ENCODE data around the gene FAM110D. TPM values are rescaled to one million over a fixed set of nuclear protein-coding genes. Genes with fewer than 3 reads are reported as not detected.

Gene FAM110D
- total RNA-seq, 1 donor from 2014 or later: 0.58 TPM

DNA sequence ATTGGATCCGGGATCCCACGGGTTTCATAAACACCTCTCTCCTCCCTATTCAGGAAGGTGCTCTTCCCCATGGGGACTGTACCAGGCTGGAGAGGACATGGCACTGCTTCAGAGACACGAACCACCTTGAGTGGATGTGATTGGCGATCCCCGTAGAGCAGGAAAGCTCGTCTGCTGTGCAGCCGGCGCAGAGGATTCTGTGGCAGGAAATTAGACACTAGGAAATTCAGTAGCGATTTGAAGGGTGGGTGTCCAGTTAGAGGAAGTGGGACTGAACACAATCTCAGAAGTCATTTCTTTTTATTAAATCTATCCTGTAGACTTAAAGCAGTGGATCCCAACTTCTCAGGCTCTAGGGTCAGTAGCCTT lies 46.5 kb upstream of the FAM110D start:
- DNase-seq (ENCODE audit: low spot score in 2 of 2, unreplicated experiment in 2 of 2): no peak
- no peaks in the 10 kb centered on the region for H3K9me3 Mint-ChIP-seq
- H3K27ac Mint-ChIP-seq: peak overlapping the region; percentile 97
- H3K27me3 Mint-ChIP-seq (ENCODE audit: low read depth): no peaks in the 10 kb centered on the region
- peaks cover 8% of the 10 kb centered on the region for H3K36me3 Mint-ChIP-seq
- peak overlapping the region; percentile 91 for H3K4me3 Mint-ChIP-seq
- TF ChIP-seq, protein P1, sequence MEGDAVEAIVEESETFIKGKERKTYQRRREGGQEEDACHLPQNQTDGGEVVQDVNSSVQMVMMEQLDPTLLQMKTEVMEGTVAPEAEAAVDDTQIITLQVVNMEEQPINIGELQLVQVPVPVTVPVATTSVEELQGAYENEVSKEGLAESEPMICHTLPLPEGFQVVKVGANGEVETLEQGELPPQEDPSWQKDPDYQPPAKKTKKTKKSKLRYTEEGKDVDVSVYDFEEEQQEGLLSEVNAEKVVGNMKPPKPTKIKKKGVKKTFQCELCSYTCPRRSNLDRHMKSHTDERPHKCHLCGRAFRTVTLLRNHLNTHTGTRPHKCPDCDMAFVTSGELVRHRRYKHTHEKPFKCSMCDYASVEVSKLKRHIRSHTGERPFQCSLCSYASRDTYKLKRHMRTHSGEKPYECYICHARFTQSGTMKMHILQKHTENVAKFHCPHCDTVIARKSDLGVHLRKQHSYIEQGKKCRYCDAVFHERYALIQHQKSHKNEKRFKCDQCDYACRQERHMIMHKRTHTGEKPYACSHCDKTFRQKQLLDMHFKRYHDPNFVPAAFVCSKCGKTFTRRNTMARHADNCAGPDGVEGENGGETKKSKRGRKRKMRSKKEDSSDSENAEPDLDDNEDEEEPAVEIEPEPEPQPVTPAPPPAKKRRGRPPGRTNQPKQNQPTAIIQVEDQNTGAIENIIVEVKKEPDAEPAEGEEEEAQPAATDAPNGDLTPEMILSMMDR (IDR thresholded peaks at IDR 0.05; ENCODE audit: unreplicated experiment): no peak
- peaks cover 25% of the 10 kb centered on the region for H3K4me1 Mint-ChIP-seq

DNA sequence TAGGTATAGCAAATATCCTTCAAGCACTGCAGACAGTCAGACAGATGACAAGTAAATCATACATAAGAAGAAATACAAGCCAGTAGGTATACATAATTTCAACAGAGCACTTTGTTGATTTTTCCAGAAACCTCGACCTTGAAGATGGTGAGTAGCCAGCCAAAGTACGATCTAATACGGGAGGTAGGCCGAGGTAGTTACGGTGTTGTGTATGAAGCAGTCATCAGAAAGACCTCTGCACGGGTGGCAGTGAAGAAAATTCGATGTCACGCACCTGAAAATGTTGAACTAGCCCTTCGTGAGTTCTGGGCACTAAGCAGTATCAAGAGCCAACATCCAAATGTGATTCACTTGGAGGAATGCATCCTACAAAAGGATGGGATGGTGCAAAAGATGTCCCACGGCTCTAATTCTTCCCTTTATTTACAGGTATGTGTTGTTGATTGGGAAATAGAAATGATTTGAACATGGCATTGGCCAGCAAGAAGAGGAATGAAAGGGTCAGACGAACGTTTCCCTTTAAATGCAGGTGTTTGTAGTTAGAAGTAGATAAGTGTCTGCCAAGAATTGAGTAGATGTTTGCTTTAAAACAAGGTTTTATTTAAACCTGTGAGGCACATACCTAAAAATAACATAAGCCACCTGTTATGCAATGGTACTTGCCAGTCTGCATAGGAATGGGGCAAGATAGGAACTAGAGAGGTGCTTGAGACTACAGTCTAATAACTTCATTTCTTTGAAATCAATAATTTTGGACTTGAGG lies 44.5 kb upstream of the FAM110D start:
- no peak overlapping the region for H3K4me3 Mint-ChIP-seq

GRCh38 chr1:26119892-26120608 lies 38.8 kb upstream of the FAM110D start:
- H3K9me3 Mint-ChIP-seq: no peaks in the 10 kb centered on the region
- no peak for DNase-seq (ENCODE audit: low spot score in 2 of 2, unreplicated experiment in 2 of 2)
- H3K27ac Mint-ChIP-seq: no peak overlapping the region
- H3K36me3 Mint-ChIP-seq: peaks cover 17% of the 10 kb centered on the region
- TF ChIP-seq, protein P1 (IDR thresholded peaks at IDR 0.05; ENCODE audit: unreplicated experiment): no peak
- H3K4me1 Mint-ChIP-seq: peaks cover 6% of the 10 kb centered on the region
- H3K27me3 Mint-ChIP-seq (ENCODE audit: low read depth): no peaks in the 10 kb centered on the region
- H3K4me3 Mint-ChIP-seq: no peak overlapping the region

More for the DNA sequence above, 44.5 kb upstream of the FAM110D start:
- H3K9me3 Mint-ChIP-seq: no peaks in the 10 kb centered on the region
- no peak overlapping the region for H3K27ac Mint-ChIP-seq
- TF ChIP-seq, protein P1 (IDR thresholded peaks at IDR 0.05; ENCODE audit: unreplicated experiment): no peak
- H3K36me3 Mint-ChIP-seq: peaks cover 17% of the 10 kb centered on the region
- H3K27me3 Mint-ChIP-seq (ENCODE audit: low read depth): no peaks in the 10 kb centered on the region
- H3K4me1 Mint-ChIP-seq: peaks cover 25% of the 10 kb centered on the region
- no peak for DNase-seq (ENCODE audit: low spot score in 2 of 2, unreplicated experiment in 2 of 2)

DNA sequence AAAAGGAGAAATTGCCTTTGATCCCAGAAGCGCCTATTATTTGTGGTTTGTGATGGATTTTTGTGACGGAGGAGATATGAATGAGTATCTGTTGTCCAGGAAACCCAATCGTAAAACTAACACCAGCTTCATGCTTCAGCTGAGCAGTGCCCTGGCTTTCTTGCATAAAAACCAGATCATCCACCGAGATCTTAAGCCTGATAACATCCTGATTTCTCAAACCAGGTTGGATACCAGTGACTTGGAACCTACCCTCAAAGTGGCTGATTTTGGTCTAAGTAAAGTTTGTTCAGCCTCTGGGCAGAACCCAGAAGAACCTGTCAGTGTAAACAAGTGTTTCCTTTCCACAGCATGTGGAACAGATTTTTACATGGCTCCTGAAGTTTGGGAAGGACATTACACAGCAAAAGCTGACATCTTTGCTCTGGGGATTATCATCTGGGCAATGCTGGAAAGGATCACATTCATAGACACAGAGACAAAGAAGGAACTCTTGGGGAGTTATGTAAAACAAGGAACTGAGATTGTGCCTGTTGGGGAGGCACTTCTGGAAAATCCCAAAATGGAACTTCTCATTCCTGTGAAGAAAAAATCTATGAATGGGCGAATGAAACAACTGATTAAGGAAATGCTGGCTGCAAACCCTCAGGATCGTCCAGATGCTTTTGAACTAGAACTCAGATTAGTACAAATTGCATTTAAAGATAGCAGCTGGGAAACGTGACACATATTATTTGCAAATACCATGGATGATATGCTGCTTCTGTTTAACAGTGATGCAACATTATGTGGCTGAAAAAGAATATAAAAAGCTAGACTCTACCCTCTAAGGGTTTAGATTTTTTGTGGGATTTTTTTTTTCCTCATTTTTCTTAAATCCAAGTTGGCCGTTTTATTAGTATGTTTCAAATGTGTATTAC lies 36.8 kb upstream of the FAM110D start:
- Mint-ChIP-seq H3K36me3 (peaks cover 17% of the 10 kb centered on the region), H3K4me1 (peaks cover 13% of the 10 kb centered on the region), H3K4me3 (no peak overlapping the region), H3K9me3 (no peaks in the 10 kb centered on the region), H3K27me3 (ENCODE audit: low read depth) (no peaks in the 10 kb centered on the region), H3K27ac (peak overlapping the region; percentile 56)
- TF ChIP-seq, protein P1 (IDR thresholded peaks at IDR 0.05; ENCODE audit: unreplicated experiment): no peak
- DNase-seq (ENCODE audit: low spot score in 2 of 2, unreplicated experiment in 2 of 2): no peak
